ENCODE data around the gene NANOS2. TPM values are rescaled to one million over a fixed set of nuclear protein-coding genes. Genes with fewer than 3 reads are reported as not detected.
A peak's percentile ranks its signal among the peaks of the same experiment; 100 is the strongest.

NANOS2 gene
- total and polyA plus RNA-seq, 9 of the 15 experiments (the other 6 are each of a cell fraction or from before 2014, with no cell fraction given) = not detected

GRCh38 chr19:45882652-45883585, 31.7 kb downstream of the NANOS2 start (continued):
- no peak for TF ChIP-seq ZNF407 (IDR thresholded peaks at IDR 0.05; ENCODE audit: low read depth)
- no peak for TF ChIP-seq ZNF174 (CRISPR knock-in tag; IDR thresholded peaks at IDR 0.05)
- no peak for TF ChIP-seq MED1 (CRISPR knock-in tag; IDR thresholded peaks at IDR 0.05; ENCODE audit: borderline replicate concordance)
- TF ChIP-seq ZFPM2 (CRISPR knock-in tag; IDR thresholded peaks at IDR 0.05) = no peak
- peak; percentile 67 for TF ChIP-seq GTF2E2 (tag; IDR thresholded peaks at IDR 0.05)
- peak; percentile 74 for TF ChIP-seq BRD9 (IDR thresholded peaks at IDR 0.05; ENCODE audit: low read depth, partially characterized antibody)
- peak; percentile 82 for TF ChIP-seq ELF1 (tag; IDR thresholded peaks at IDR 0.05)
- no peak for TF ChIP-seq HMG20A (CRISPR knock-in tag; conservative IDR thresholded peaks at IDR 0.05)
- no peak for TF ChIP-seq NFYB (IDR thresholded peaks at IDR 0.05; ENCODE audit: extremely low read depth, insufficient read length)
- TF ChIP-seq FOXO4 (CRISPR knock-in tag; IDR thresholded peaks at IDR 0.05) = no peak
- TF ChIP-seq RFX1 (IDR thresholded peaks at IDR 0.05) = no peak
- TF ChIP-seq ATF4 (CRISPR knock-in tag; IDR thresholded peaks at IDR 0.05) = no peak
- TF ChIP-seq E2F3 (CRISPR knock-in tag; IDR thresholded peaks at IDR 0.05) = no peak
- no peak for TF ChIP-seq NFE2L1 (tag; IDR thresholded peaks at IDR 0.05; ENCODE audit: borderline replicate concordance, low read depth)
- TF ChIP-seq SMAD3 (CRISPR knock-in tag; conservative IDR thresholded peaks at IDR 0.05) = no peak

All from K562 (cell line).